ENCODE measurements around the gene WDFY2.

WDFY2 gene

GRCh38 chr13:51730927-51731326 is 146.7 kb downstream of the WDFY2 start:
- no peak for DNase-seq
- in situ Hi-C loops (cut with HindIII; ENCODE audit: low pct_ligation_motif_present, low sequenced_read_pairs): no loop called here
- Histone ChIP-seq H3K36me3 (replicated peaks) (no peaks in the 10 kb centered on the region), H3K27ac (peak overlapping the region; percentile 89), H3K27me3 (replicated peaks) (no peaks in the 10 kb centered on the region), H3K4me3 (ENCODE audit: low read depth, low read length) (no peak overlapping the region)
- TF ChIP-seq CTCF (IDR thresholded peaks at IDR 0.05; ENCODE audit: low read depth, low read length, missing control alignments): no peak

GRCh38 chr13:51731759-51732158 is 147.5 kb downstream of the WDFY2 start:
- Histone ChIP-seq H3K36me3 (replicated peaks) (no peaks in the 10 kb centered on the region), H3K27ac (no peak overlapping the region), H3K27me3 (replicated peaks) (no peaks in the 10 kb centered on the region), H3K4me3 (ENCODE audit: low read depth, low read length) (no peak overlapping the region)
- in situ Hi-C loops (cut with HindIII; ENCODE audit: low pct_ligation_motif_present, low sequenced_read_pairs): no loop called here
- peak; percentile 31 for TF ChIP-seq CTCF (IDR thresholded peaks at IDR 0.05; ENCODE audit: low read depth, low read length, missing control alignments)
- no peak for DNase-seq

- in situ Hi-C loops (cut with HindIII; ENCODE audit: low pct_ligation_motif_present, low sequenced_read_pairs): no loop called here
- TF ChIP-seq CTCF (IDR thresholded peaks at IDR 0.05; ENCODE audit: low read depth, low read length, missing control alignments): peak; percentile 29
- no peak overlapping the region for H3K27ac ChIP-seq
Measured at GRCh38 chr13:51733374-51734298, 149.4 kb downstream of the WDFY2 start.

GRCh38 chr13:51734786-51735185 is 150.5 kb downstream of the WDFY2 start:
- H3K27me3 ChIP-seq (replicated peaks): no peaks in the 10 kb centered on the region
- TF ChIP-seq CTCF (IDR thresholded peaks at IDR 0.05; ENCODE audit: low read depth, low read length, missing control alignments): no peak
- H3K4me3 ChIP-seq (ENCODE audit: low read depth, low read length): no peak overlapping the region
- H3K36me3 ChIP-seq (replicated peaks): peaks cover 3% of the 10 kb centered on the region
- in situ Hi-C loops (cut with HindIII; ENCODE audit: low pct_ligation_motif_present, low sequenced_read_pairs): no loop called here
- DNase-seq: no peak
- H3K27ac ChIP-seq: no peak overlapping the region

More at GRCh38 chr13:51733374-51734298, 149.4 kb downstream of the WDFY2 start:
- no peak for DNase-seq
- H3K36me3 ChIP-seq (replicated peaks): no peaks in the 10 kb centered on the region
- no peak overlapping the region for H3K4me3 ChIP-seq (ENCODE audit: low read depth, low read length)
- H3K27me3 ChIP-seq (replicated peaks): no peaks in the 10 kb centered on the region

- Histone ChIP-seq H3K27ac (no peak overlapping the region), H3K4me3 (ENCODE audit: low read depth, low read length) (no peak overlapping the region), H3K36me3 (replicated peaks) (peaks cover 3% of the 10 kb centered on the region), H3K27me3 (replicated peaks) (no peaks in the 10 kb centered on the region)
- no peak for DNase-seq
- in situ Hi-C loops (cut with HindIII; ENCODE audit: low pct_ligation_motif_present, low sequenced_read_pairs): no loop called here
- TF ChIP-seq CTCF (IDR thresholded peaks at IDR 0.05; ENCODE audit: low read depth, low read length, missing control alignments): no peak
Measured at GRCh38 chr13:51737609-51738008, 153.3 kb downstream of the WDFY2 start.
